GM12875 (cell line): ENCODE data around the gene KLK6.

Source experiments
- H3K4me3 ChIP-seq: one replicate; pipeline ENCODE4 v1.5.1; 2011; ENCODE audit warnings: low read depth, low read length, control low read depth
- TF ChIP-seq, protein P1 (sequence below): IDR thresholded peaks from 2 replicates; pipeline ENCODE4 v1.5.1; 2011; ENCODE audit warnings: low read depth, mild to moderate bottlenecking, control low read depth, inconsistent platforms, low read length, moderate library complexity, borderline replicate concordance; ENCODE audit not compliant: insufficient read depth

KLK6 gene

GRCh38 chr19:50909240-50910070 is 59.9 kb downstream of the KLK6 start:
- H3K4me3 ChIP-seq: no peak overlapping the region

More at GRCh38 chr19:50909240-50910070, 59.9 kb downstream of the KLK6 start:
- TF ChIP-seq, protein P1, sequence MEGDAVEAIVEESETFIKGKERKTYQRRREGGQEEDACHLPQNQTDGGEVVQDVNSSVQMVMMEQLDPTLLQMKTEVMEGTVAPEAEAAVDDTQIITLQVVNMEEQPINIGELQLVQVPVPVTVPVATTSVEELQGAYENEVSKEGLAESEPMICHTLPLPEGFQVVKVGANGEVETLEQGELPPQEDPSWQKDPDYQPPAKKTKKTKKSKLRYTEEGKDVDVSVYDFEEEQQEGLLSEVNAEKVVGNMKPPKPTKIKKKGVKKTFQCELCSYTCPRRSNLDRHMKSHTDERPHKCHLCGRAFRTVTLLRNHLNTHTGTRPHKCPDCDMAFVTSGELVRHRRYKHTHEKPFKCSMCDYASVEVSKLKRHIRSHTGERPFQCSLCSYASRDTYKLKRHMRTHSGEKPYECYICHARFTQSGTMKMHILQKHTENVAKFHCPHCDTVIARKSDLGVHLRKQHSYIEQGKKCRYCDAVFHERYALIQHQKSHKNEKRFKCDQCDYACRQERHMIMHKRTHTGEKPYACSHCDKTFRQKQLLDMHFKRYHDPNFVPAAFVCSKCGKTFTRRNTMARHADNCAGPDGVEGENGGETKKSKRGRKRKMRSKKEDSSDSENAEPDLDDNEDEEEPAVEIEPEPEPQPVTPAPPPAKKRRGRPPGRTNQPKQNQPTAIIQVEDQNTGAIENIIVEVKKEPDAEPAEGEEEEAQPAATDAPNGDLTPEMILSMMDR: no peak
